ENCODE measurements around the gene INTS11. TPM values are rescaled to one million over a fixed set of nuclear protein-coding genes. Genes with fewer than 3 reads are reported as not detected.

Gene INTS11
- total and polyA plus RNA-seq, 2 of the 13 experiments (the other 11 are each of a cell fraction or from before 2014, with no cell fraction given): 52.8 to 94.8 TPM

- TF ChIP-seq PAXIP1 (CRISPR knock-in tag; conservative IDR thresholded peaks at IDR 0.05): peak; percentile 96
- TF ChIP-seq USF2 (IDR thresholded peaks at IDR 0.05; ENCODE audit: low read depth, low read length): no peak
- peak; percentile 37; the same call in 1 of the 2 replicates for TF ChIP-seq USF2 (CRISPR knock-in tag; IDR thresholded peaks at IDR 0.05; ENCODE audit: borderline replicate concordance)
- 0 out of 2 replicates have a peak, but pooled peaks have one; percentile 34 for TF ChIP-seq CHD4 (IDR thresholded peaks at IDR 0.05; ENCODE audit: borderline replicate concordance, low read length)
- TF ChIP-seq ZNF280B (CRISPR knock-in tag; IDR thresholded peaks at IDR 0.05; ENCODE audit: borderline replicate concordance): no peak; the same call in 1 of the 2 replicates
- TF ChIP-seq ZSCAN20 (CRISPR knock-in tag; IDR thresholded peaks at IDR 0.05; ENCODE audit: borderline replicate concordance): no peak
- TF ChIP-seq ARNT2 (CRISPR knock-in tag; IDR thresholded peaks at IDR 0.05; ENCODE audit: low read depth): peak; percentile 59; the same call in 1 of the 2 replicates
- peak; percentile 38; the same call in 1 of the 2 replicates for TF ChIP-seq ZNF740 (CRISPR knock-in tag; IDR thresholded peaks at IDR 0.05)
- TF ChIP-seq ZNF782 (CRISPR knock-in tag; IDR thresholded peaks at IDR 0.05; ENCODE audit: borderline replicate concordance): no peak
- TF ChIP-seq SMYD3 (CRISPR knock-in tag; IDR thresholded peaks at IDR 0.05): no peak
- no peak for TF ChIP-seq EEA1 (CRISPR knock-in tag; IDR thresholded peaks at IDR 0.05; ENCODE audit: borderline replicate concordance)
- TF ChIP-seq SALL2 (CRISPR knock-in tag; IDR thresholded peaks at IDR 0.05): no peak; the same call in 1 of the 2 replicates
- no peak for TF ChIP-seq ZNF264 (CRISPR knock-in tag; IDR thresholded peaks at IDR 0.05)
Measured at GRCh38 chr1:1281533-1282321, 42.7 kb downstream of the INTS11 start (continued).
